HG03342 (cell line): ENCODE measurements around the gene GPC5.
"Not testable (repeated sequence)": the region's sequence is repeated elsewhere in the genome, so short reads cannot be mapped to it uniquely, and the experiment has no call there.

Experiments used
- ATAC-seq: cut with Tn5 transposase; IDR thresholded peaks from one replicate; pipeline ENCODE4 v1.9.1; 2021; ENCODE audit warnings: mild to moderate bottlenecking, moderate library complexity; ENCODE audit not compliant: unreplicated experiment

GPC5 gene

DNA sequence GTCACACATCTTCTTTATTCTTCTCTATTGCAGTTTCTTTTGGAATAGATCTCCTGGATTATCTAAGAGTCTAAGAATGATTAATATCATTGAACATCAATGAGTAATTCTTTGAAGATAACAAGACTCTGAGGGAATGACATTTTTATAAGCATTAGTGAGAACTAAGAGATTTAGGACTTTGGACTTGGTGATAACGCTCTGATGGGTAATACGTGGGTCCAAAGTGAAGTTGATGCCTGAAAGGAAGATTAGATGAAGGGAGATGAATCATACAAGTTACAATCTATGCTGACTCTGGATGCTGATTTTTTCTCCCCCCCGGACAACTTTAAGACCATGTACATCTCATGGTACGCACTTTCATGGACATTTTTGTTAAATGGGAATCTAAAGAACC lies 364.5 kb downstream of the GPC5 start:
- no peak for ATAC-seq

DNA sequence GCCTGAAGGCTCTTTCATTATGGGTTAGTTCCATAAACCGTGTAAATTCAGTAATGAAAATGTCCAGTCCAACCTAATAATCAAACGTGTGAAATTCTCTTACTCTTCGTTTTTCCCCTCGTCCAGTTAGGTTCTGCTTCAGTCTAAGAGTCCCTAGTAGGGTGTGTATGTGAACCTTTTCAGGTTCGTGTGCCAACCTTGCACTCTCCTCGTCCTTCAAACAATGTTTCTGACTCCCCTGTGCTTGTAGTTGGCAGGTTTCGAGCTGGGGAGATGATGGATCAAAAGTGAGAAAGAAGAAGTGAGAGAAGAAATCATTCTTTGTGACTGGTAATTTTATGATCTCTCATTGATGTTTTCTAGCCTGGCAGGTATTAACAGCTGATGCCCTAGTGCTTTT lies 366.1 kb downstream of the GPC5 start:
- ATAC-seq = no peak

DNA sequence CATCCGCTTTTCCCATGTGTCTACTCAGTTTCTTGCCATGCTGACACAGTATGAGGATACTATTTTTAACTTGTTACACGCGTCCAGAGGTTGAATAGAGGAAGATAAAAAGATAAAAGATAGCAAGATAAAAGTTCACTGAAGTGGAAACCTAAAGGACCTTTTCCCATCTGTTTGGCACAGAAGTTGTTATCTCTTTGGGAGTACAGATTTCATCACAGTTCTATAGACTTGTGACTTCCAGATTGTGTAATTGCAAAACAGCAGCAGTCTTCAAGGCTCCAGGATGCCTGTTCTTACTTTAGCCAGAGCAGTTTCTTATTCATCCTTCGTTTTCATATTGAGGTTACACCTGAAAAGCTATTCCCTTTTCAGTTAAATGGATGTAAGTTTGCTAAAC lies 369.2 kb downstream of the GPC5 start:
- no peak for ATAC-seq

DNA sequence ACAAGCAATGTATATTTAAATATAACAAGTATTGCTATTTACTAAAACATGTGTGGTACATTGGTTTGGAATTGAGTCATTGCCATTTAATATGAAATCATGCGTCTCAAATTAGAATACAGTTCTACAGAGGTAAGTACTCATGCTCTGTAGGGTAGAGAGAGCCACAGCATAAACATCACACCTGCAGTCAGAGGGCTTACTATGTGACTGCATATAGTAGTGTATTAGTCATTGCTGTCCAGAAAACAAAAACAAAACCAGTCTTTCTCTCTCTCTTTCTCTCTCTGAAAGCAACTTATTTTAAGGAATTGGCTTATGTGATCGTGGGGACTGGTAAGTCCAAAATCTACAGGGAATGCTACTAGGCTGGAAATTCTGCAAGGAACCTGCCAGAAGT lies 370.3 kb downstream of the GPC5 start:
- peak; percentile 48 for ATAC-seq

GRCh38 chr13:91771229-91771628 lies 372.8 kb downstream of the GPC5 start:
- no peak for ATAC-seq

- no peak for ATAC-seq
Observed at GRCh38 chr13:91773591-91774227, 375.3 kb downstream of the GPC5 start.

GRCh38 chr13:91774397-91774796 lies 376.0 kb downstream of the GPC5 start:
- no peak for ATAC-seq

DNA sequence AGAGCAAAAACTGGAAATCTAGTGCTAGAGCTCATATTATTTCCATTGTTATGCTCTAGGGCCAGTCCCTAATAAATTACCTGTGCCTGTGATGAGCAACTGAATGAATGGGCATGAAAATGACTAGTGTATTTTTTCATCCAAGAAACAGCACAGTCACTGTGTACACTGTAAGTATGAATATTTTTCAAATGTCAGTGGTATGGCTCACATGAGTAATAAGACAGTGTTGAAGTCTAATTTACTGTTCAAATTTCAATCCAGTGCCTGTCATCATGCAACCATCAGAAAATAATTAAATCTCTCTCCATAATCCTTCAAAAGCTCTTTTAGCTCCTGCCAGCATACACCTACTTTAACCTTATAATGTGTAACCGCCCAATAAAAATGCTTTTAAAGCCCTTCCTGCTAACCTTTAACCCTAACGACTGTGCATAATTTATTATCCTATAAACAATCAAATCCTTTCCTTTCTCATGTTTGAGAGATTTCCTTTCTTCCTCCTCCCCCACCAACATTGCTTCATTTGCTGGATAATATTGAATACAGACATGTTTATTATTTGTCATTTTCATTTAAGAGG lies 378.3 kb downstream of the GPC5 start:
- ATAC-seq = no peak

GRCh38 chr13:91778123-91778522 lies 379.7 kb downstream of the GPC5 start:
- ATAC-seq = no peak

GRCh38 chr13:91781982-91782691 lies 383.7 kb downstream of the GPC5 start:
- ATAC-seq = not testable (repeated sequence)

GRCh38 chr13:91785431-91786119 lies 387.2 kb downstream of the GPC5 start:
- peak; percentile 94 for ATAC-seq

- ATAC-seq = no peak
Observed at GRCh38 chr13:91792054-91792453, 393.6 kb downstream of the GPC5 start.

GRCh38 chr13:91797567-91797966 lies 399.1 kb downstream of the GPC5 start:
- ATAC-seq = no peak

DNA sequence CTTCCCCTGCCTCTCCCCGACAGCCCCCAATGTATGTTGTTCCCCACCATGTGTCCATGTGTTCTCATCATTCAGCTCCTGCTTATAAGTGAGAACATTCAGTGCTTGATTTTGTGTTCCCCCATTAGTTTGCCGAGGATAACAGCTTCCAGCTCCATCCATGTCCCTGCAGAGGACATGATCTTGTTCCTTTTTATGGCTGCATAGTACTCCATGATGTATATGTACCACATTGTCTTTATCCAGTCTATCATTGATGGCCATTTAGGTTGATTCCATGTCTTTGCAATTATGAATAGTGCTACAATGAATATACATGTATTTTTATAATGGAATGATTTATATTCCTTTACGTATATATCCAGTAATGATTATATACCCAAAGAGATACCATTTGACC lies 399.9 kb downstream of the GPC5 start:
- not testable (repeated sequence) for ATAC-seq

DNA sequence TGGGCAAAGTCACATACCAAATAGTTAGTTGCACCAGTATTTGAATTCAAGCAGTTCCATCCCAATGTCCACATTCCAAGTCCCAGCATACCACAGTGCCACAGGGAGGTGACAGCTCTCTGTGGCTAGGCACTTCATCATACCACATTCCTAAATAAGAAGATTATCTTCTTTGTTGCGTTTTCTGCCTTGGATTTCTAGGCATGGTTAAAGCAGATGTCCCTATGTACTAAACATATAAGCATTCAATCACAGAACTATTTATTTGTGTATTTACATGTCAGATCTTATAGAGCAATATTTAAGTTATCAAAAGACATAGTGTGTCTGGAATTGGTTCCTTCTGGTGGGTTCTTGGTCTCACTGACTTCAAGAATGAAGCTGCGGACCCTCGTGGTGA lies 403.4 kb downstream of the GPC5 start:
- not testable (repeated sequence) for ATAC-seq

DNA sequence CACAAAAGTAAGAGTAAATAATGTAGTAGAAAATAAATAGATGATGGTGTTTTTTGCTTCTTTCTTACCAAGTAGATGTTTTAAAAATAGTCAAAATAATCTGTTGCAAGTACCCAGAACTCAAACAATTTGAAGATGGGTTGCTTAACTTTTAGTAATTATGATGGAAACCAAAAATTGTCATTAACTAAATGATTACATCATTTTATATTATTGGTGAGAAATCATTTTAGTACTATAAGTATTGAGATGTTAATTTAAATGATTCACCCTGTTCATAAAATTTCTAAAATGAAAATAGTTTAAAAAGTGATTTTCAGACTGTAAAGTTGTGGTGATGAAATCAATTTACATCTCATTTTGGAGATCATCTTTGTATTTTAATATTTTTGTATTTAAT lies 404.5 kb downstream of the GPC5 start:
- ATAC-seq = no peak

GRCh38 chr13:91804724-91805123 lies 406.3 kb downstream of the GPC5 start:
- no peak for ATAC-seq

DNA sequence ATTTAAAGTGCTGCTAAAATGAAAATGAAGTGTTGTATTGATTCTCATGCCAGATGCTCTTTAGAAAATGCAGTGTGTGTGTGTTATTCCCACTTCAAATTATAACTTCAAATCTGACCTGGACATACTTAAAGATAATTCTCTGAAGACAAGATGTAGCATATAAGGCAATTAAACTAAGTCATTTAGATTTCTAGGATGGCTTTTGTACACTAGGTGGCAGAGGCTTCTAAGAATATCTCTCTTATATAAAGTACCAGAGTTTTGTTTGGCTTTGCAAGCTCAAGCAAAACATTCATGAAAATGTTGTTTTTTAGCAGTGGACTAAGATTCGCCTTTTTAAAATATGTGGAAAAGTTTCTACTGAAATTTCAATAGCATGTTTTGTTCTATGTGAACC lies 407.2 kb downstream of the GPC5 start:
- no peak for ATAC-seq

- ATAC-seq = no peak
Observed at GRCh38 chr13:91809161-91809560, 410.7 kb downstream of the GPC5 start.

- ATAC-seq = no peak
Observed at GRCh38 chr13:91813253-91813652, 414.8 kb downstream of the GPC5 start.

GRCh38 chr13:91816263-91816807 lies 417.9 kb downstream of the GPC5 start:
- ATAC-seq = no peak
